Lower leg skin (tissue), 4 donors: Measurements from ENCODE around the gene FSTL1. TPM values are rescaled to one million over a fixed set of nuclear protein-coding genes. Genes with fewer than 3 reads are reported as not detected.

Experiments
- DNase-seq, 2 donors: peaks; one replicate each; pipeline ENCODE4 v3.0.0-alpha.2; 2019; ENCODE audit warnings: low spot score in 2 of 2
- H3K4me3 ChIP-seq: fragments of 200-600 bp; sonication (generic); 2 replicates; pipeline ENCODE4 v1.5.1; 2017; ENCODE audit warnings: mild to moderate bottlenecking, low read depth; ENCODE audit not compliant: poor library complexity, severe bottlenecking
- CTCF ChIP-seq, 3 donors: fragments of 450-650 bp; IDR thresholded peaks; one replicate each; pipeline ENCODE4 v1.5.1; 2016; ENCODE audit warnings: antibody characterized with exemption in 3 of 3, mild to moderate bottlenecking in 3 of 3, moderate library complexity in 2 of 3
- POLR2A ChIP-seq, 2 donors: fragments of 450-650 bp; IDR thresholded peaks; one replicate each; pipeline ENCODE4 v1.6.1; 2016 to 2017; ENCODE audit warnings: antibody characterized with exemption in 2 of 2, mild to moderate bottlenecking in 1 of 2, moderate library complexity in 1 of 2
- WGBS, 2 donors: methylation state at CpG; one replicate each; pipeline ENCODE4 v1.1.5; 2018; 5-methylcytosine and 5-hydroxymethylcytosine counted together
- intact Hi-C: fragments of 100-400 bp; cut with DNase I; formaldehyde crosslinking; loops from one replicate; pipeline ENCODE4 v1.15.0; 2023; ENCODE audit warnings: low total_unique reads
- total RNA-seq, 4 donors: library from RNA; depleted of rRNA; stranded (reverse); fragments of >200 nt; gene quantifications; one replicate each; pipeline ENCODE4 v1.1.0, GENCODE V29; 2016

The FSTL1 gene
- total RNA-seq, 4 donors from 2014 or later = 52.8 to 207 (median 104) TPM

DNA sequence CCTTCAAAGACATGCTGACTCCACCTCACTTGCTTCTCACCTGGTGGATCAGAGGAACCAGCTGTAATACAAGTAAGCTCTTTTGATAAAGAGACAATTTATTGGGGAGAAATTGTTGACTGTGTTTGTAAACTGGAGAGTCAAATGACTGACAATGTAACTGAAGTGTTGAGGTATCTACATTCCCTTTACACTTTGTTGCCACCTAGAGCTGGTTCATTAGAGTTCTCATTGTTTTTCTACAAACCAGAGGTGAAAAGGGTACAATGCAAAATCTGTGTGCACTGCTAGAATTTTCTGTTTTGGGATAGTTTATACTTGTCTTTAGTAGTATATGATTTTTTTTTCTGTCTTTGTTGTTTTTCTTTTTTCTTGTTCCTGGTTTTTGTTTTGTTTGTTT lies 93.0 kb downstream of the FSTL1 start:
- H3K4me3 ChIP-seq = no peak overlapping the region
- no peak for DNase-seq
- TF ChIP-seq POLR2A (IDR thresholded peaks at IDR 0.05) (no peak), CTCF (IDR thresholded peaks at IDR 0.05) (no peak)
- intact Hi-C loops = no loop called here

- TF ChIP-seq CTCF (IDR thresholded peaks at IDR 0.05) = no peak
- WGBS, 2 donors = 81 to 85% methylated on average over 1 of the region's 1 CpG
- intact Hi-C loops = no loop called here
- no peak for DNase-seq
- no peak overlapping the region for H3K4me3 ChIP-seq
These were observed 95.3 kb downstream of the FSTL1 start for GRCh38 chr3:120355486-120355885.

DNA sequence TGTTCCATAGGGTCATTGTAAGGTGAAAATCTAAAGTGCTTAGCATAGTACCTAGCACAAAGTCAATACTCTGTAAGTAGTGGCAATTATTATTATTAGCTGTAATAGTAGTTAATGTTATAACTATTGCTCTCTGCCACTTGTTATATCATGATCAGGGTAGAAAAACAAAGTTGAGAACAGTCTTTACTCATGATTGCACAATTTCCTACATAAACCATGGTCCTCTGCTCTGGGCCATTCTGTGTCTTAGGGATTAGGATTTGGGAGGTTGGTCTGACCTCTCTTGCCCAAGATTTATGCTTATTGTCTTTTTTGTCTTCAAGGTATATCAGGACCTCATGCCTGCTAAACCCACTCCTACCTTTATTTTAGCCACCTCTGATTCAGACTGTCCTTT lies 97.3 kb downstream of the FSTL1 start:
- no peak overlapping the region for H3K4me3 ChIP-seq
- intact Hi-C loops = no loop called here
- TF ChIP-seq POLR2A (IDR thresholded peaks at IDR 0.05) (no peak), CTCF (IDR thresholded peaks at IDR 0.05) (no peak)
- DNase-seq = no peak

GRCh38 chr3:120352017-120352416 lies 98.8 kb downstream of the FSTL1 start:
- H3K4me3 ChIP-seq = no peak overlapping the region
- TF ChIP-seq POLR2A (IDR thresholded peaks at IDR 0.05) (no peak), CTCF (IDR thresholded peaks at IDR 0.05) (no peak)
- 87 to 94% methylated on average over 4 of the region's 4 CpGs for WGBS, 2 donors
- DNase-seq = no peak
- intact Hi-C loops = no loop called here

DNA sequence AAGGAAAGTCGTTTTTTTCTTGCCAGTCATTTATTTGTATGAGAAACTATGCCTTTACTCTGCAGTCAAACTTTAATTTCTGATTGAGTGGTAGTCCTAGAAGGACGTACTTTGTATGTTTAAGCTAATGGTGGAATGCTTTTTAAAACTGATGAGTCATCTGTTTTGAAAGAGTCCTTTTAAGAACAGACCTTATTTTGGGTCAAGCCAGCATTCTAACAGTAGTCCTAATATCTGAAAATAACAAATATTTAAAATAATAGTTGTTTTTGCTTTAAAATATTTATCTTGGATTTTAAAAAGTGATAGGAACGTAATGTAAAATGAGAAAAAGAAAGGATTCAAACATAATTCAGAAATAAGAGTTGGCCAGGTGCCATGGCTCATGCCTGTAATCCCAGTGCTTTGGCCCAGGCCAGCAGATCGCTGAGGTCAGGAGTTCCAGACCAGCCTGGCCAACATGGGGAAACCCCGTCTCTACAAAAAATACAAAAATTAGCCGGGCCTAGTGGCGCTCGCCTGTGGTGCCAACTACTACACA lies 100.3 kb downstream of the FSTL1 start:
- TF ChIP-seq CTCF (IDR thresholded peaks at IDR 0.05) (no peak), POLR2A (IDR thresholded peaks at IDR 0.05) (no peak)
- no peak for DNase-seq
- H3K4me3 ChIP-seq = no peak overlapping the region
- intact Hi-C loops = no loop called here
- 41 to 52% methylated on average over 8 of the region's 8 CpGs for WGBS, 2 donors

DNA sequence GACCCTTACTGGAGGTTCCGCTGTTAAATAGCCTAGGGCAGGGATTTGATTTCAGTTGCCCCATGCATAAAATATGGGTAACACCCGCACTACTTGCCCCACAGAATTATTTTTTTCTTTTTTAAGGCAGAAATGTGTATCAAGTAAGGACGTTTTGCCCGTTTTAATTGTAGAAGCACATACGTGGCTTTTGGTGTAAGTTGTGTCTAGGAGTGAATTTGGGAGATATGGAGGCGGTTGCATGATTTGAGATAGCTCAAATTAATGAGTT lies 101.0 kb downstream of the FSTL1 start:
- DNase-seq = no peak
- no peak for TF ChIP-seq POLR2A (IDR thresholded peaks at IDR 0.05)
- TF ChIP-seq CTCF (IDR thresholded peaks at IDR 0.05) = no peak
- WGBS, 2 donors = 3 to 6% methylated on average over 6 of the region's 6 CpGs
- H3K4me3 ChIP-seq = peak overlapping the region; percentile 87
- intact Hi-C loops = no loop called here
